Activated CD4-positive, alpha-beta T cell treated with anti-CD3 and anti-CD28 coated beads, Interleukin-2, Interleukin-6, amounts not matched to agents 100 ng/mL and 50 ng/mL, durations not matched to agents 16 hours and 8 hours (primary cell): Measurements from ENCODE around the gene PTGES2.
A peak's percentile ranks its signal among the peaks of the same experiment; 100 is the strongest.
"Not testable (repeated sequence)": the region's sequence is repeated elsewhere in the genome, so short reads cannot be mapped to it uniquely, and the experiment has no call there.

Experiments used
- DNase-seq: peaks from one replicate; pipeline ENCODE4 v3.0.0-alpha.2; 2020

PTGES2 gene

DNA sequence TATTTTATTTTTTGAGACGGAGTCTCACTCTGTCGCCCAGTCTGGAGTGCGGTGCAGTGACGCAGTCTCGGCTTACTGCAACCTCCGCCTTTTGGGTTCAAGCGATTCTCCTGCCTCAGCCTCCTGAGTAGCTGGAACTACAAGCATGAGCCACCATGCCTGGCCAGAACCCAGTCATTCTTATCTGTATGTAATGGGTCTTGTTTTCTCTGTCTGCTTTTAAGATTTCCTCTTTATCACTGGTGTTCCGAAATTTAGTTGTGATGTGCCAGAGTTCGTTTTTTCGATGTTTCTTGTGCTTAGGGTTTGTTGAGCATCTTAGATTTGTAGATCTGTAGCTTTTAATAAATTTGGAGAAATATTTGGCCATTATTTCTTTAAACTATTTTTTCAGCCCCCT, 40.3 kb downstream of the PTGES2 start:
- no peak for DNase-seq

DNA sequence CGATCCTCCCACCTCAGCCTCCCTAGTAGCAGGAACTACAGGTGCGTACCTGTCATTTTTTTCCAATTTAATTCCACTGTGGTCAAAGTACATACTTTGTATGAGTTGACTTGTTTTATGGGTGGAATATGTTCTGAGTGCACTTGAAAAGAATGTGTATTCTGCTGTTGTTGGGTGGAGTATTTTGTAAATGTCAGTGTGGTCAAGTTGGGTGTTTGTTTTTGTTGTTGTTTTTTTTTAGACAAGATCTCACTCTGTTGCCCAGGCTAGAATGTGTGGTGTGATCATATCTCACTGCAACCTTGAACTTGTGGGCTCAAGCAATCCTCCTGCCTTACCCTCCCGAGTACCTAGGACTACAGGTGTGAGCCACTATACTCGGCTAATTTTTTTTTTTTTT, 41.6 kb downstream of the PTGES2 start:
- DNase-seq = no peak

DNA sequence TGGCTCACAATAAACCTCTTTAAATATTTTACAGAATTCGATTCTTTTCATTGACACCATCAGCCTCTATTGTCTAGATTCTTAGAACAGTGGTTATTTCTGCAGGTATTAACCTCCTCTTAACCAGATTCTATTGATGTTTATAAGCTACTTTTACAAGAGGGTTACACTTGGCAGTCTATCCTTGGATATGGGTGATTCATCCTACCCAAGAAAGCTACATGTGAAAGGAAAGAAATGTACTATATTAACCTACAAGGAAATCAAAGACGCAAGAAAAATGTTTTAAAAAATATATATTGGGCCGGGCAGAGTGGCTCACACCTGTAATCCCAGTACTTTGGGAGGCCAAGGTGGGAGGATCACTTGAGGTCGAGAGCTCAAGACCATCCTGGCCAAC, 42.8 kb downstream of the PTGES2 start:
- DNase-seq = no peak

DNA sequence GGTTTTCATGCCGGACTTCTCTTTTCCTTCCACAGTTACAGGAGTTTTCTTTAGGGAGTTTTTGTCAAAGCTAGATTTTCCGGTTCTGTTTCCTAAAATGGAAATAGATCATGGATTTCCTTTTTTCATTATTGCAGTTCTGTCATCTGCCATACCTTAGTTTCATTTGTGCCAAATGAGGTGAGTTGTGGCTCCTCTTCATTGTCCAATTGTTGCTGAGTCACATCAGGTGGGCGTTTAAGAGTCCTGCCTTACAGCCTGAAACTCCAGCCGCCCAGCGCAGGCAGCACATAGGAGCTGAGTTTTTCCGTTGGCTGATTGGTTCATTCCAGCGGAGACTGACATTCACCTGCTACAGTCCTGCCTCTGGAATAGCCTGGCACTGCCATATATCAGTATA, 45.4 kb downstream of the PTGES2 start:
- no peak for DNase-seq

DNA sequence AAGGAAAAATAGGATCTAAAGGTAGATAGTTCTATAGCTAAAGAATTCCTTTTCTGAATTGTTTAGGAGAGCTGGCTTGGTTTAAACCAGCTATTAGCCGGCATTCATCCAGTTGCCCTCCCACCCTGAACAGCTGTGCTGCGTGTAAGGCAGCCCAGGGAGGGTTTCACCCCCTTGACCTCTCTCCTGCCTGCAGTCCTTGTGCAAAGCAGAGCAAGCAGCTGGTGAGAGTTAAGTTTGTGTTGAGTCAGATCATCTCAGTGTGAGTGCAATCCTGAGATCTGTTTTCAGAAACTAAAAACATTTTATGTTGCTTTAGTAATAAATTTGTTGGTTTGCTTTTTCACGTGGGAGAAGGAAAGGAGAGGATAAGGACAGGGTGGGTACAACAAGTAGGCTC, 46.5 kb downstream of the PTGES2 start:
- DNase-seq = peak; percentile 21

DNA sequence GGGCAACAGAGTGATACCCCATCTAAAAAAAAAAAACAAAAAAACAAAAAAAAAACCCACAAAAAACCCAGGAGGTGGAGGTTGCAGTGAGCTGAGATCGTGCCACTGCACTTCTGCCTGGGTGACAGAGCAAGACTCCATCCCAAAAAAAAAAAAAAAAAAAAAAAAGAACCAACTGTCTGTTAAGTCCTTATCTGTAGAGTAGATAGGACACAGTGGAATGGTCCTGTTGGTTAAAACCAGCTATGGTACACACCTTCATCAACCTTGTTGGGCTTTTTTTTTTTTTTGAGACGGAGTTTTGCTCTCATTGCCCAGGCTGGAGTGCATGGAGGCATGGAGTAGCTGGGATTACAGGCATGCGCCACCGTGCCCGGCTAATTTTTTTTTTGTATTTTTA, 47.3 kb downstream of the PTGES2 start:
- DNase-seq = no peak

DNA sequence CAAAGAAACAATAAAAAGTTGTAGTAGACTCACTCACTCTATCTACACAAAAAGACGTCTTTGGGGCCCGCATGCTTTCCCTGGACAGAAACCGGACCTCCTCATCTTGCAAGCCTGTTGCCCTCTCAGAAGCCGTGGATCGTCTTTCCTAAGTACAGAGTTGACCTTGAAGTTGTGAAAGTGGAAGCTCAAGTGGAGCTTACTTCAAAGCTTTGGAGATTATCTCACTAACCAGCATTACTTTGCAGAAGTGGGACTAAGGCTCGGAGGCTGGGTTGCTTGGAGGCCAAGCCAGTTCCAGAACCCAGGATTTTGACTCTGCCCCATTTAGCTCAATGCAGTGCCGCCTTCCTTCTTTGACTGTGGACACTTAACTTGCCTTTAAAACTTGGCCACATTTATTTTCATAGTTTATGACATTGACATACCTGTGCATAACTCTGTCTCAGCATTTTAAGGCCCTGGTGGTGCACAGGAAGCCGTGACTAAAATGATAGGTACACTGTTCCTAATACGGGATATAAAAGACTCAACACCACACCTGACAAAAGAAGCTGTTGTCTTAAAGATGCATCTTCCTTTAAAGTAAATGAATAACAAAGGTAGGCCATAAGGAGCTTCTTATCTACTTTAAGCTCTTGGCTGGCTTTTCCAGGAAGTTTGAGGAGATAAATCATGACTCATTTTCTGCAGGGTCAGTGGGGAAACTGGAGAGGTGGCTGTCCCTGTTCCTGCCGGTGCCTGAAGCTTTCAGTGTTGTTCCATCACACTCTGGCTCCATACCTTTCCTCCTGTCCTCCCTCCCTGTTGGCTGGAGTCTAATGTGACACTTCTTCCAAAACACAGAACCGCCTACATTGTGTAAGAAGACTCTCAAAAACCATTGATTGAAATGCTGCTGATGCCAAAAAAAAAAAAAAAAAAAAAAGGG, 48.8 kb downstream of the PTGES2 start:
- DNase-seq = no peak

DNA sequence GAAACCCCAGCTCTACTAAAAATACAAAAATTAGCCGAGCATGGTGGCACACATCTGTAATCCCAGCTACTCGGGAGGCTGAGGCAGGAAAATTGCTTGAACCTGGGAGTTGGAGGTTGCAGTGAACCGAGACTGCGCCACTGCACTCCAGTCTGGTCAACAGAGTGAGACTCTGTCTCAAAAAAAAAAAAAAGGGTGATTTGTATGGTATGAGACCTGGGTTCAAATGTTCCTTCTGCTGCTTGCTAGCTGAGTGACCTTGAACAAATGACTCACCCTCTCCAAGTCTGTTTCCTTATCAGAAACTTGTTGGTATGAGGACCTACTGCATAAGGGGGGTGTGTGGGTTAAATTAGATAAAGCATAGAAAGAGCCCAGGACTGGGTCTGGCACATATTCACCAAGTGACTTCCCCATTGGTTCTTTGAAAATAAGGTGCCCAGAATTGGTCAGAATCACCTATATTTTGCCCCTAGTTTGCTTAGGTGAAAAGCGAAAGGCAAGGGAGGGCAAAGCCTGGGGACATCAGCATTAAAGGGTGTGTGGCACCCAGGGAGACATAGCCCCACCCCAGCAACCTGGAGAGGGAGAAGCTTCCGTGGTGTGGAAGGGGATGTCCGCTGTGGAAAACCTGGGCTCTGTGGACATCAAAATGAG, 49.6 kb downstream of the PTGES2 start:
- DNase-seq = no peak

DNA sequence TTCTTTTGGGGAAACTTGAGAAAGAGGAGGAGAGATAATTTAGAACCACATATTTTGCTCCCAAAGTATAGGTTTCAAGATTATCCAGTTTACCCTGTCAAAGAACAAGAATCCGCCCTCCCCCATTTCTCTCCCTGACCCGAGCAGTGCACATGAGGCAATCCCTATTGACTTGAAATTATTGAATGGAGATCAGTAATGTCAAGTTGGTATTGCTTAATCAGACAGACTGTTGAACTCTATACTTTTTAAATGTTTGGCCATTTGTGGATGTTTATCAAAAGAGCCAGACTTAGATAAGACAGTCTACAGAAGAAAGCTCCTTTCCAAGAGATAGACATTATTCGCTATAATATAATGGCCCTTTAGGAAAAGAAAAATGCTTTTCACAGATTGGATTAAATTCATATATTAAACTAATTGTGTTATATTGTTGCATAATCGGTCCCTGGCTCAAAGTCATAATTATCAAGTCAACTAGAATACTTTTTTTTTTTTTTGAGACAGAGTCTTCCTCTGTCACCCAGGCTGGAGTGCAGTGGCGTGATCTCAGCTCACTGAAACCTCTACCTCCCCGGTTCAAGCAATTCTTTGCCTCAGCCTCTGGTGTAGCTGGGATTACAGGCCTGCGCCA, 54.2 kb downstream of the PTGES2 start:
- no peak for DNase-seq

DNA sequence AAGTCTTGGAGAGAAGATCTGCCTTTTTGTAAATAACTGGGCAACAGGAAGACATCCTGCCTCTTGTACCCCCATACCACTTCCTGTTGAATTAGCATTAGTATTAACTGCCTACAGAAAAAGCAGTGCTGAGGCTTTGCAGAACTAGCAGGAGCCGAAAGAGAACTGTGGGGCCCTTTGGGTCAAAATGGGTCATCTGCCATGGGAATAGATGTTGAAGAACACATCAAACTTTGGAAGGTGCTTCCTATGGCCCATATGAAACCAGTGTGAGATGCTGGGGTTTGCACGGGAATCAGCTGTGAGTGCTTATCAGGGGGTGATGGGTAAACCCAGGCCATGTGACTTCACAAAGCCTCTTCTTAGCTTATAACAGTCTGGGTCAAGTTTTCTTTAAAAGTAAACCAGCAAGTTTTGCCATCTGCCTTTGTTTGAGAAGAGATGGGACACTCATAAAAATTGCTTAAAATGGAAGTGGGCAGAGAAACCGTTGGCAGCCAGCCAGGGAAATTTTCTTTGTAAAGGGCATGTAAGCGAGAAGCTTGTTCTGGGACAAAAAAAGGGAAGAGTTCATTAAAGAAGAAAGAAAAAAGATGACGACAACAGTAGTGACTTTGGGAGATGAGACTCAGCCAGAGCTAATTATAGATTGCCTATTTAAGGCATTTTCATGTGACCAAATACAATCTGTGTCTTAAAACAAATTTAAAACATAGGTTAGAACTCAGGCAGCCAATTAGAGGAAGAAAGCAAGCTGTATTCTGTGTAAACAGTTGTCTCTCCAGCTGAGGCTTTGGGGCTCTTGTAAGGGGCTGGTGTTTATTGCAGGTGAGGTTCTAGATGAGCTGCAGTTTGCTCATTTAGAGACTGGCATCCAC, 55.1 kb downstream of the PTGES2 start:
- peak; percentile 46 for DNase-seq

DNA sequence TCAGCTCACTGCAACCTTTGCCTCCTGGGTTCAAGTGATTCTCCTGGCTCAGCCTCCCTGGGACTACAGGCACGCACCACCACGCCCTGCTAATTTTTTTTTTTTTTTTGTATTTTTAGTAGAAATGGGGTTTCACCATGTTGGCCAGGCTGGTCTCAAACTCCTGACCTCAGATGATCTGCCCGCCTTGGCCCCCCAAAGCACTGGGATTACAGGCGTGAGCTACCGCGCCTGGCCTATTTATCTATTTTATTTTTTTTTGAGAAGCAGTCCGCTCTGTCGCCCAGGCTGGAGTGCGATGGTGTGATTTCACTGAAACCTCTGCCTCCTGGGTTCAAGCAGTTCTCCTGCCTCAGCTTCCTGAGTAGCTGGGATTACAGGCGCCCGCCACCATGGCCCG, 56.1 kb downstream of the PTGES2 start:
- DNase-seq = not testable (repeated sequence)

DNA sequence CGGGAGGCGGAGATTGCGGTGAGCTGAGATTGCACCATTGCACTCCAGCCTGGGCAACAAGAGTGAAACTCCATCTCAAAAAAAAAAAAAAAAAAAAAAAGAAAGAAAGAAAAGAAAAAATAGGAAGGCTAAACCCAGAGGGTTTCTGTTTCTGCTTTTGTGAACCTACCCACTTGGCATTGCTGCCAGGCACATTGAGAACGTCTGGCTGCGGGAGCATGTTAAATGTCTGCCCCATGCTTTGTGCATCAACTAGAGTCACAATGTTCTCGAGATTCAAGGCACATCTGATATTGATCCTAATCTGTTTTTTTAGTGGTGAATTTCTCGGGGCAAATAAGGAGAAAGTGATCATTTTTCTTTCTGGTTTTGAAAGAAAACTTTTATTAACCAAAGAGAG, 56.7 kb downstream of the PTGES2 start:
- DNase-seq = no peak
